Ovary (tissue), 3 donors: ENCODE results near the gene FBXL13.

Experiments used
- CTCF ChIP-seq, 3 donors: fragments of 450-650 bp in 2 of 3; fragments of 200-600 bp in 1 of 3; IDR thresholded peaks; one replicate each; pipeline versions ENCODE4 v1.5.1 to v1.8.0; 2016 to 2022; ENCODE audit warnings: antibody characterized with exemption in 3 of 3, mild to moderate bottlenecking in 1 of 3
- EP300 ChIP-seq: sonication (generic); formaldehyde crosslinking; IDR thresholded peaks from one replicate; pipeline ENCODE4 v1.6.1; 2017; ENCODE audit warnings: antibody characterized with exemption
- POLR2A ChIP-seq: fragments of 450-650 bp; IDR thresholded peaks from one replicate; pipeline ENCODE4 v1.6.1; 2017; ENCODE audit warnings: antibody characterized with exemption, mild to moderate bottlenecking, moderate library complexity
- donor health status: DM: no; HTN: no; CAD: no.

- TF ChIP-seq CTCF (IDR thresholded peaks at IDR 0.05) (no peak), POLR2A (no peak), EP300 (no peak)
Measured at GRCh38 chr7:102934701-102935100, 139.9 kb downstream of the FBXL13 start.
